ENCODE data around the gene C10orf71. TPM values are rescaled to one million over a fixed set of nuclear protein-coding genes. Genes with fewer than 3 reads are reported as not detected.

C10orf71 gene
- total RNA-seq, 2 donors from 2014 or later, result not detected

DNA sequence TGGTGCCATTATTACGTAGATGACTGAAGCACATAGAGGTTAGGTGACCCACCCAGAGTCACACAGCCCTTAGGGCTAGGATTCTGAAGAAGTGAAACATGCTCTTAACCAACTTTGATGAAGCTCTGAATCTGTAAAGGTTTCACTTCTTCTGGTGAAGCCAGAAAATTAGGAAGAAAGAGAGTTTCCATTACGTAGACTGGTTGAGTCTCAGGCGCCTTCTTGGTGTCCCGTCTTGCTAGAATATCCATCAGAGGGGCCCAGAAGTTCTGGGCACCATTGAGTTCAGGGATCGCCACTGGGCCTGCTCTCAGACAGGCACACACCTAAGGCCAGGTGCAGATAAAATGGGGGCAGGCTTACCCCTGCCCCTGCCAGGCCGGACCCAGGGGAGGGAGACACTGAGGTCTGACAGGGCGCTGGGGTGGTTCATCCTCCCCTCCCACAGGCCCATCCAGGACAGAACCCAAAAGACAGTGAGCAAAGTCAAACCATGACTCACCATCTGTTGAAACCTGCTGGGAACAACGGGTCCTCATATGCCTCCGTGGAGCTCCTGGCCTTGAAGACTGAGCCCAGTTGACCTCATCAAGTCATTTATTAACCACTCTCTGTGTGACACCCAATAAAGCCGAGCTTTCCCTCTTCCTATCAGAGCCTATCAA lies 63.8 kb downstream of the C10orf71 start:
- Mint-ChIP-seq H3K9me3 (no peaks in the 10 kb centered on the region), H3K4me1 (ENCODE audit: low read depth in 2 of 2) (no peaks in the 10 kb centered on the region), H3K4me3 (no peak overlapping the region), H3K27ac (peak overlapping the region in 1 of 2 donors; percentile 28), H3K36me3 (no peaks in the 10 kb centered on the region), H3K27me3 (peaks cover 2 to 8% of the 10 kb centered on the region in 2 donors)
- ATAC-seq, result peak in 1 of 2 donors; percentile 38
- DNase-seq (ENCODE audit: low spot score), result no peak

DNA sequence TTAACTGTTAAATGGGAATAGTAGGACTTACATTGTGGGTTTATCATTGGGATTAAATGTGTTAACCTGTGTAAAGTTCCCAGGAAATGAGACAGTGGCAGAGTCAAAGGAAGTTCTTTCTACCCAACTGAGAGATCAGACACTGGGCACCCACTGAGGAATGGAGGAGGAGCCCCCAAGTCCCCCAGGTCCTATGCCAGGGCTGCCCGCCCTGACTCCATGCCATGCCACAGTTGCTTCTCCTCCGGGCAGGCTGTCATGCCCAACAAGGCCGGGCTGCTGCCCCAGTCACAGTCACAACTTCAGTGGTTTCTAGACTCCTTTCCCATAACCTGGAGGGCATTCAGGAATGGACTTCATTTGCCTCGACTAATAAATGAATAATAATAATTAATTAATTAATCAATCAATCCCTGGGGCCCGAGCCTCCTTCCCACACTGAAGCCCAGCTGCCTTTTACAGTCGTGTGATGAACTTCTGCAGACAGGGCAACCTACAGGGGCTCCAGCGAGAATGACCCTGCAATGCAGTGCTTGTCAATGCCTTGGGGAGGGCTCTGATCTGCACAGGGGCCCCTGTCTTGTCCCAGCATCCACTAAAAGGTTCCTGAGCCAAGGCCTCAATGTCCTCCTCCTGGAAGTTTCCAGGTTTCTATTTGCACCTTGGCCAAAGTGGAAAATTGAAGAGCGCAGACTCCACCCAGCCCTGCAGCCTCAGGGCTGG lies 64.5 kb downstream of the C10orf71 start:
- DNase-seq (ENCODE audit: low spot score), result no peak

DNA sequence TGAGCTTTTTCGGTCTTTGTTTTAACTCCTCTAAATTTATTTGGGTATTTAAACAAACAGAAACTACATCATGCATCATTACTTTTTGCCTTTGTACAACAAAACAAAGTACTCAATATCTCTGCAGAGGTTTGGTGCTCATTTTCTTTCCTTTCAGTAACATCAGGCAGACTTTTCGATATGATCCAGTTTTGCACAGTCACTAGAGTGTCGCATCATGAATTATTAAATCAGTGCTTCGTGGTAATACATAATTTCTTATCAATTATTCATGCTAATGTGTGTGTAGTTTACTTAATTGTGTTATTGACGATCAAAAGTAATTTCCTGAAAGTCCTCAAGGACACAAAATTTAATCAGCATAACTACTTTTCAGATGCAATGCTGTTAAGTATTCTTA lies 65.1 kb downstream of the C10orf71 start:
- no peaks in the 10 kb centered on the region for H3K4me1 Mint-ChIP-seq (ENCODE audit: low read depth in 2 of 2)
- H3K9me3 Mint-ChIP-seq, result no peaks in the 10 kb centered on the region
- ATAC-seq (no peak), DNase-seq (ENCODE audit: low spot score) (no peak)
- no peak overlapping the region for H3K27ac Mint-ChIP-seq
- H3K4me3 Mint-ChIP-seq, result no peak overlapping the region
- H3K36me3 Mint-ChIP-seq, result no peaks in the 10 kb centered on the region
- no peaks in the 10 kb centered on the region for H3K27me3 Mint-ChIP-seq

More for the DNA sequence above, 64.5 kb downstream of the C10orf71 start:
- H3K36me3 Mint-ChIP-seq, result no peaks in the 10 kb centered on the region
- peaks cover 2 to 5% of the 10 kb centered on the region in 2 donors for H3K27me3 Mint-ChIP-seq
- ATAC-seq, result no peak
- H3K9me3 Mint-ChIP-seq, result no peaks in the 10 kb centered on the region
- H3K27ac Mint-ChIP-seq, result no peak overlapping the region
- no peak overlapping the region for H3K4me3 Mint-ChIP-seq
- no peaks in the 10 kb centered on the region for H3K4me1 Mint-ChIP-seq (ENCODE audit: low read depth in 2 of 2)

DNA sequence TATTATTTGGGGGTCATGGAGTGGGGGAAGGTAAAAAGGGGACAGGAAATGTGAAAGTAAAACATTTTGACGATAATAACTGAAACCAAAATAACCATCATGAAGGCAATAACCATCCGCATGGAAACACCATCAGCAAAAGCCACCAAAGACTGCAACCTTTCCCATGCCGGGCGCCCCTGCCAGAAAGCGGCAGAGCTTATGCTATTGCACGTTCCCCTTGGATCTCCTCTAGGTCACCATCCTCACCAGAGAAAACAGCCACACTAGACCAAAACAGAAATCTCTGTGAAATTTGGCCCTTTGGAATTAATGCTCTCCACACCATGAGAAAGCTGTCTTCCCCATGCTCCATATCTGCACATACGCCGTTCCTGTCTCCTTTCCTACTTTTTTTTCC lies 65.8 kb downstream of the C10orf71 start:
- no peaks in the 10 kb centered on the region for H3K4me1 Mint-ChIP-seq (ENCODE audit: low read depth in 2 of 2)
- H3K4me3 Mint-ChIP-seq, result no peak overlapping the region
- no peaks in the 10 kb centered on the region for H3K9me3 Mint-ChIP-seq
- no peak for DNase-seq (ENCODE audit: low spot score)
- no peaks in the 10 kb centered on the region for H3K36me3 Mint-ChIP-seq
- H3K27me3 Mint-ChIP-seq, result no peaks in the 10 kb centered on the region
- ATAC-seq, result no peak
- H3K27ac Mint-ChIP-seq, result no peak overlapping the region

DNA sequence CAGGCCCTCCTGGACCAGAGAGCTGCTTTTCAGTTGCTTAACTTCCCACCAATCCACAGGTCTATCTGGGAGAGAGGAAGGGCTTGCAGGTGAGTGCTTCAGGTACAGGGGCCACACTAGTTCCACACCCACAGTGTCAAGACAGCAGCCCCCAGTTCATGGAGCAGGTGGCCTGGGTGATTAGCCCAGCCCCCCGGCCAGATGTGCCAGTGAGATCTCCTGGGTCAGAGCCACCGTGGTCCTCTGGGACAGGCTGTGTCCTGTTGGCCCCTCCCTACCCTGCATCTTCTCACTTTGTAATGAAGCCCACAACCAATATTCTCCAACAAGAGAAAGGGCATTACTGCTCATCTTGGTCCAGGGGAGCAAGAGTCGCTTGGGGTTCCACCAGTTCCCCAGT lies 66.3 kb downstream of the C10orf71 start:
- ATAC-seq (no peak), DNase-seq (ENCODE audit: low spot score) (no peak)
- H3K27me3 Mint-ChIP-seq, result no peaks in the 10 kb centered on the region
- H3K9me3 Mint-ChIP-seq, result no peaks in the 10 kb centered on the region
- no peak overlapping the region for H3K27ac Mint-ChIP-seq
- no peak overlapping the region for H3K4me3 Mint-ChIP-seq
- H3K4me1 Mint-ChIP-seq (ENCODE audit: low read depth in 2 of 2), result no peaks in the 10 kb centered on the region
- H3K36me3 Mint-ChIP-seq, result no peaks in the 10 kb centered on the region

DNA sequence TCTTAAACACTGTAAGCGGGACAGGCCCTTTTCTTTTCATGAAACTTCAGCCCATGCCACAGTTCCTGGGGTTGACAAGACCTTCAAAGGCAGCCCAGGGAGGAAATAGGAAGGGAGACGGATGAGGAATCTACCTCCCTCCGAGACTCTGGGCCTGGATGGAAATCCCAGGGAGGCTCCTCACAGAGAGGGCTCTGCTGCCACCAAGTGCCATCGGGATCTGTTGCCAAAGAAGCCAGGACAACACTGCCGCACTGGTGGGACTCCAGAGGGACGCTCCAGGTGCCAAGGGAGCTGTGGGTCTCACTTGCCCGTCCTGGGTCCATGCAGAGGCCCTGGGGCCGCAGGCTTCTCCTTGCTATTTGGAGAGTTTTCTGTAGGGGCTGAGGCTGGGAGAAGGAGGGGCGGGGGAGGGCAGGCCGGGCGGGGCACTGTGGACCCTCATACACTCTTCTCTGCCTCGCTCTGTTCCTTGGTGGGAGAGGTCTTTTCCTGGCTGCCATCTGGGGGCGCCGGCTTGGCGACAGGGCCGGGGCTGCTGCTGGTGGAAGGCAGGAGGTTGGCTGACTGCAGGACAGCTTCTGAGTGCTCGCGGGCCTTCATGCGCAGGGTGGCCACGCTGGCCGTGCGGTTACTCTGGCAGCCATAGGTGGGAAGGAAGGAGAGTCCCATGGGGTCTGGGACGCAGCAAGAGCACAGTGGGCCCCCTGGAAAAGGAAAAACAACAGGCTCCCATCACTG lies 66.9 kb downstream of the C10orf71 start:
- DNase-seq (ENCODE audit: low spot score), result no peak
- Mint-ChIP-seq H3K27me3 (peaks cover 0 to 2% of the 10 kb centered on the region in 2 donors), H3K27ac (no peak overlapping the region), H3K9me3 (no peaks in the 10 kb centered on the region), H3K4me1 (ENCODE audit: low read depth in 2 of 2) (no peaks in the 10 kb centered on the region), H3K36me3 (no peaks in the 10 kb centered on the region), H3K4me3 (no peak overlapping the region)
- ATAC-seq, result peak in 1 of 2 donors; percentile 31

DNA sequence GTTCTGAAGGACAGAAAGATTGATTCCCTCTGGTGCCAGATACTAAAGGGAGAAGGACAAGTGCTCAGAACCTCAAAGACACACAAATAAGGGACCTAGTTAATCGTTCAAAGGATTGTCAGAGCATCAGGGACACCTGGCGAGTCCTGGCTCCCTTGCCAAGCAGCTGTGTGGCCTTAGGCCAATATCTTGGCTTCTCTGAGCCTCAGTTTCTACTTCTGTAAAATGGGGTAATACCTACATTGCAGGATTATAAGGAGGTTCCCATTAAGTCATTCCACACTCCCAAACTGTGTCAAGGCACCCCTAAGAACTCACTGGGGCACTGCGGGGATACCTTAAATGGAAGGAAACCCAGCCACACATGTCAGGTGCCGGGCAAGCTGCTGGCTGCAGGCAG lies 67.5 kb downstream of the C10orf71 start:
- Mint-ChIP-seq H3K4me1 (ENCODE audit: low read depth in 2 of 2) (no peaks in the 10 kb centered on the region), H3K9me3 (no peaks in the 10 kb centered on the region), H3K36me3 (no peaks in the 10 kb centered on the region), H3K4me3 (no peak overlapping the region), H3K27ac (no peak overlapping the region), H3K27me3 (peaks cover 0 to 2% of the 10 kb centered on the region in 2 donors)
- no peak for ATAC-seq
- DNase-seq (ENCODE audit: low spot score), result no peak

DNA sequence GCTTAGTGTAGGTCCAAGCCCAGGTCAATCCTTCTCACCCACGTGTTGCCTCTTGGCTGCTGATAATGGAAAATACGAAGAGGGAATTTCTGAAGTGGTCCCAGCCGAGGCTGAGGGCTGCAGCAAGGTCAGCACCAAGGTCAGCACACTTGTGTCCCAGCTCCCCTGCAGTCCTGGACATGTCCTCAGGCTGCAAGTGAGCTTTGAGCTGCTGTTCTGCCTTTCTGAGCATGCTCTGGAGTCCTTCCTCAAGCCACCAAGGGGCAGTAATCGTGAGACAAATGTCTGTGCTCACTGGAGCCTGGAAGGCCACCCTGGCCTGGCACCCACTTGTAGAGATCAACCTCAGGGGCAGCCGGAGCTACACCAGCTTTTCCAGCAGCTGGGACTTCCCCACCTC lies 68.6 kb downstream of the C10orf71 start:
- peaks cover 0 to 2% of the 10 kb centered on the region in 2 donors for H3K27me3 Mint-ChIP-seq
- no peak for ATAC-seq
- no peaks in the 10 kb centered on the region for H3K36me3 Mint-ChIP-seq
- no peak overlapping the region for H3K27ac Mint-ChIP-seq
- H3K4me1 Mint-ChIP-seq (ENCODE audit: low read depth in 2 of 2), result no peaks in the 10 kb centered on the region
- H3K4me3 Mint-ChIP-seq, result no peak overlapping the region
- H3K9me3 Mint-ChIP-seq, result no peaks in the 10 kb centered on the region
- no peak for DNase-seq (ENCODE audit: low spot score)

DNA sequence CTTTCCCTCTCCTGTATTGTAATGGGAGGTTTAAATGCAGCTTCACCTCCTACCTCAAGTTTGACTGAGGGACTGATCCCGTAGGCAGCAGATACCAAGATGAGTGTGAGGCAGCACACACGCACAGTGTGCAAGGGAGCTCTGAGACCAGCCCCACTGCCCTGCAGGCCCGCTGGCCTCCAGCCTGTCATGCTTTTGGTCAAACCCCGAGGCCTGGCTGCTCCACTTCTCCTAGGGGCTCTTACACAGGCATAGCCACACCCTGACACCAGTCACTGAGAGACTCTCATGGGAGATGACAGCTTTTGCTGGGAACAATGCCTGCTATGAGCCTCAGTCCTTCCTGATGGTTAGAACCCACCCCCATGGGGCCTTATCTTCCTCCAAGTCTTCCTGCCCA lies 69.3 kb downstream of the C10orf71 start:
- Mint-ChIP-seq H3K27me3 (peaks cover 0 to 2% of the 10 kb centered on the region in 2 donors), H3K9me3 (no peaks in the 10 kb centered on the region), H3K27ac (no peak overlapping the region), H3K4me1 (ENCODE audit: low read depth in 2 of 2) (no peaks in the 10 kb centered on the region), H3K4me3 (no peak overlapping the region), H3K36me3 (no peaks in the 10 kb centered on the region)
- DNase-seq (ENCODE audit: low spot score) (no peak), ATAC-seq (no peak)

DNA sequence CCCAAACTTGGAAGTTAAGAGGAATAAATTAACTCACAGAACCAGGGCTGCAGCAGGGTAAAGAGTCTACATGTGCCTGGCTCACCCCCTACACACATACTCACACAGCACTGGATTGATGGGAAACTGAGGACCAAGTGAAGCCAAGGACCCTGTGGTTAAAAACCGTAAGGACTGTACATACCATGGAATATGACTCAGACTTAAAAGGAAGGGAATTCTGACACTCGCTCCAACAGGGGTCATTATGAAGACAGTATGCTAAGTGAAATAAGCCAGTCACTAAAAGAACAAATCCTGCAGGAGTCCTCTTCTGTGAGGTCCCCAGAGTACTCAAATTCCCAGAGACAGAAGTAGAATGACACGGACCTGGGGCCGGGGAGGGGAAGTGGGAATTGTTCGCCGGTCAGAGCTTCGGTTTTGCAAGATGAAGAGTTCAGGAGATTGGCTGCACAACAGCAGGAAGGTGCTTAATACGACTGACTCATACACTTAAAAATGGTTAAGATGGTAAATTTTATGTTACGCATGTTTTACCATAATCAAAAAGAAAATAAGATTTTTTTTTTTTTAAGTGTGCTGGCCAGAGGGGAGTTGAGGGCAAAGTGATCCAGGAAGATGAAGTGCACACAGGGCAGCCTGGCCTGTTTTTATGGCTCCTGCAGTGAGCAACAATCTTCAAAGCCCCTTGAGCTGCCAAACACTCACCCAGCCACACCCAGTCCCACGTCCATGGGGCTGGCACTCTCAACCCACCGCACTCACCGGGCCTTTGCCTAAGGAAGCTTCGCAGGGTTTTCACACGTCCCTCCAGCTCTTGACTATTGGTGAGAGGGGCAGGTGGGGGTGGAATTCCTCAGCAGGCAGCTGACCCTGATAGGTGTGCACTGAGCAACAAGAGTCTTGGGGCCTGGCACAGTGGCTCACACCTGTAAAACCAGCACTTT lies 70.5 kb downstream of the C10orf71 start:
- H3K27me3 Mint-ChIP-seq, result peaks cover 0 to 2% of the 10 kb centered on the region in 2 donors
- ATAC-seq (no peak), DNase-seq (ENCODE audit: low spot score) (no peak)
- no peaks in the 10 kb centered on the region for H3K4me1 Mint-ChIP-seq (ENCODE audit: low read depth in 2 of 2)
- H3K27ac Mint-ChIP-seq, result no peak overlapping the region
- no peaks in the 10 kb centered on the region for H3K36me3 Mint-ChIP-seq
- H3K4me3 Mint-ChIP-seq, result no peak overlapping the region
- H3K9me3 Mint-ChIP-seq, result no peaks in the 10 kb centered on the region

DNA sequence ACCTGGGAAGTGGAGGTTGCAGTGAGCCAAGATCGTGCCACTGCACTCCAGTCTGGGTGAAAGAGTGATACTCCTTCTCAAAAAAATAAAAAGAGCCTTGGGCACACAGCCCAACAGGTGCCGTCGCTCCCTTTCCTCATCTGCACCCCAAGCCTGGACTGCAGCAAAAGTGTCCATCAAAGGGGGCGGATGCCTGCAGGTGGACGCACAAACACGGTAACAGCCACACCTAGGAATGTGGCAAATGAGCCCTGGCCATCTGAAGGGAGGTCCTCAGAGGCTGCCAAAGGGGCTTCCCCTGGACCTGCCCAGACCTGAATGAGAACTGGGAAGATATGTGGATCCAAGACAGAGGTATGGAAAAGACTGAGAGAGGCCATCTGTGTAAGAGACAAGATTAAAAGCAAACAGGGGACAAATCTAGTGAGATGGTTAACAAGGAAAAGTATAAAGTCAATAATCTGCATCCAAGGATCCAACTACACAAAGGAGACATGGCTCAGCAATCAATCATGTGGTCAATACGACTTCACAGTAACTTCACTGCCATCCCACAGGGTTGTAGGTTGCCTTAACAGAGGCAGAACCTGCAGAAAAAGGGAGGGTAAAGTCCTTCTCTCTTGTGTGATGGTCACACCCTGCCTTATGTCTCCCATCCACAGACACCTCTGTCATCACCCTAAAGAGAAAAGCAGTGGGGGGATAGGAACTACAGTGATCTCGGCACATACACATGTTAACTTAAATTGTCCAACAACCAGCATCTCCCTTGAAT lies 71.5 kb downstream of the C10orf71 start:
- ATAC-seq, result no peak

DNA sequence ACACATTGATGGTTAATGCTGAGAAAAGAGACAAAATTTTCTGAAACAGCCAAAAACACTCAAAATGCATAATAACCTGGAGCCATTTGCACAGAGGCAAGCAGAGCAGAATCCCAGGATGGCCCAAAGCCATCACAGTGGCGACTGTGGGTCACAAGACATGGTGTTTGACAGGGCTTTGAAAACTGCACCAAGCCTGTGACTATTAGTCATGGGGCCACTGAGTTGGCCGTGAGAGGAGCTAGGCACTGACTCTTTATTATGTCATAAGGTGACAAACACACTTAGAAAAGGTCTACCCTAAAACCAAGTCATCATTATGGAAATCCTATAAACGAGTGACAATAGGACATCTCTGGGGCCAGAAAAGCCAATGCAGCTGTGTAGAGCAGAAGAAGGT lies 73.0 kb downstream of the C10orf71 start:
- ATAC-seq, result no peak
- Mint-ChIP-seq H3K27me3 (peaks cover 0 to 2% of the 10 kb centered on the region in 2 donors), H3K4me1 (ENCODE audit: low read depth in 2 of 2) (no peaks in the 10 kb centered on the region), H3K27ac (no peak overlapping the region), H3K9me3 (no peaks in the 10 kb centered on the region), H3K4me3 (no peak overlapping the region), H3K36me3 (no peaks in the 10 kb centered on the region)
- no peak for DNase-seq (ENCODE audit: low spot score)

More for the DNA sequence above, 71.5 kb downstream of the C10orf71 start:
- Mint-ChIP-seq H3K4me3 (no peak overlapping the region), H3K27ac (no peak overlapping the region), H3K36me3 (no peaks in the 10 kb centered on the region), H3K27me3 (peaks cover 0 to 2% of the 10 kb centered on the region in 2 donors), H3K4me1 (ENCODE audit: low read depth in 2 of 2) (no peaks in the 10 kb centered on the region), H3K9me3 (no peaks in the 10 kb centered on the region)
- DNase-seq (ENCODE audit: low spot score), result no peak

DNA sequence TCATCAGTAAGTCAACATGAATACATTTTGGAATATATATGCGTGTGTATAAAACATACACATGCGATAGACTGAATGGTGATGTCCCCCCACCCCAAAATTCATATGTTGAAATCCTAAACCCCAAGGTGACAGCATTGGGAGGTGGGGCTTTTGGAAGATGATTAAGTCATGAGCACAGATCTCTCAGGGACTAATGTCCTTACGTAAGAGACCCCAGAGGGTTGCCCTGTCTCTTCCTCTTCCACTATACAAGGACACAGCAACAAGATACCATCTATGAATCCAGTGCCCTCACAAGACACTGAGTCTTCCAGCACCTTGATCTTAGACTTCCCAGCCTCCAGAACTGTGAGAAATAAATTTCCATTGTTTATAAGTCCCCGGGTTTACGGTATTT lies 74.4 kb downstream of the C10orf71 start:
- DNase-seq (ENCODE audit: low spot score) (no peak), ATAC-seq (no peak)
- H3K4me3 Mint-ChIP-seq, result no peak overlapping the region
- H3K4me1 Mint-ChIP-seq (ENCODE audit: low read depth in 2 of 2), result no peaks in the 10 kb centered on the region
- H3K36me3 Mint-ChIP-seq, result no peaks in the 10 kb centered on the region
- H3K27me3 Mint-ChIP-seq, result peaks cover 0 to 2% of the 10 kb centered on the region in 2 donors
- H3K9me3 Mint-ChIP-seq, result no peaks in the 10 kb centered on the region
- H3K27ac Mint-ChIP-seq, result no peak overlapping the region
